ENCODE data around the gene PTPRA.
A peak's percentile ranks its signal among the peaks of the same experiment; 100 is the strongest.
"Not testable (repeated sequence)": the region's sequence is repeated elsewhere in the genome, so short reads cannot be mapped to it uniquely, and the experiment has no call there.

PTPRA gene, protein sequence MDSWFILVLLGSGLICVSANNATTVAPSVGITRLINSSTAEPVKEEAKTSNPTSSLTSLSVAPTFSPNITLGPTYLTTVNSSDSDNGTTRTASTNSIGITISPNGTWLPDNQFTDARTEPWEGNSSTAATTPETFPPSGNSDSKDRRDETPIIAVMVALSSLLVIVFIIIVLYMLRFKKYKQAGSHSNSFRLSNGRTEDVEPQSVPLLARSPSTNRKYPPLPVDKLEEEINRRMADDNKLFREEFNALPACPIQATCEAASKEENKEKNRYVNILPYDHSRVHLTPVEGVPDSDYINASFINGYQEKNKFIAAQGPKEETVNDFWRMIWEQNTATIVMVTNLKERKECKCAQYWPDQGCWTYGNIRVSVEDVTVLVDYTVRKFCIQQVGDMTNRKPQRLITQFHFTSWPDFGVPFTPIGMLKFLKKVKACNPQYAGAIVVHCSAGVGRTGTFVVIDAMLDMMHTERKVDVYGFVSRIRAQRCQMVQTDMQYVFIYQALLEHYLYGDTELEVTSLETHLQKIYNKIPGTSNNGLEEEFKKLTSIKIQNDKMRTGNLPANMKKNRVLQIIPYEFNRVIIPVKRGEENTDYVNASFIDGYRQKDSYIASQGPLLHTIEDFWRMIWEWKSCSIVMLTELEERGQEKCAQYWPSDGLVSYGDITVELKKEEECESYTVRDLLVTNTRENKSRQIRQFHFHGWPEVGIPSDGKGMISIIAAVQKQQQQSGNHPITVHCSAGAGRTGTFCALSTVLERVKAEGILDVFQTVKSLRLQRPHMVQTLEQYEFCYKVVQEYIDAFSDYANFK

GRCh38 chr20:2873010-2873746 is at the start of gene PTPRA:
TSS of gene PTPRA (plus strand) at chr20:2873481. CDS start at chr20:2964278, 90,797 bp downstream.
- peak; percentile 91 for DNase-seq

DNA sequence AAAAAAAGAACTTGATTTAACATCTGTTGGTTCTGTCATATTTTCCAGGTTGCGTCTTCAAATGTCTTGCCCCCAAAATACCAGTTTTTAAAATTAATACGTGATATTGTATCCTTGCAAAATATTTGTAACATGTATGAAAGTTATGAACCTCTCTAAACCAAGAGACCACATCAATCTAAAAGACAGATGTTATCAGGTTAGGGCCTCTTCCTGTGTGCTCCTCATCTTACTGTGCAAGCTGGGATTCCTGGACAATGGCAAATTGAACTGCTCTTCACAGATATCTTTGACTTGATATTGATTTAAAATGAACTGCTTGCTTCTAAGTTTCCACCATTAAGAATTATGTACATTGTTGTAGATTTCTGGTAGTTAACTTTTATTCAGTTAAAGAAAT is 47.5 kb upstream of the PTPRA start:
- no peak for DNase-seq

DNA sequence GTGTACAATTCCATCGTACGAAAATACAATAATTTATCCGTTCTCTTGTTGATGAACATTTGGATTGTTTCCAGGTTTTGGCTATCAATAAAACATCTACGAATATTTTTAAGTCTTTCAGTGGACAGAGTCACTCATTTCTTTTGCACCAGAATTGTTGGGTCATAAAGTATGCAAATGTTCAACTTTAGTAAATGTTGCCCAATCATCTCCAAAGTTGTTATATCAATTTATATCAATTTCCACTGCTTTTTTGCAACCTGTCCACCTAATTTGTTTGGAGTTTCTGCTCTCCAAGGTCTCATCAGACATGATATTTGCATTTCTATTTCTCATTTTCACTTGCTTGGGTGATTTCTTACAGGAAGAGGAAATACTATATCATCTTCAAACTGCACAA is 46.6 kb upstream of the PTPRA start:
- no peak for DNase-seq

- no peak for DNase-seq
Observed at GRCh38 chr20:2829376-2829775, 43.9 kb upstream of the PTPRA start.

GRCh38 chr20:2831206-2831605 is 42.1 kb upstream of the PTPRA start:
- DNase-seq: not testable (repeated sequence)

- no peak for DNase-seq
Observed at GRCh38 chr20:2833761-2834160, 39.5 kb upstream of the PTPRA start.

GRCh38 chr20:2834401-2835110 is 38.7 kb upstream of the PTPRA start:
- DNase-seq: no peak

- no peak for DNase-seq
Observed at GRCh38 chr20:2835331-2835796, 37.9 kb upstream of the PTPRA start.

- no peak for DNase-seq
Observed at GRCh38 chr20:2836035-2836434, 37.2 kb upstream of the PTPRA start.

- DNase-seq: no peak
Observed at GRCh38 chr20:2837221-2837960, 35.9 kb upstream of the PTPRA start.

- no peak for DNase-seq
Observed at GRCh38 chr20:2838170-2838797, 35.0 kb upstream of the PTPRA start.

DNA sequence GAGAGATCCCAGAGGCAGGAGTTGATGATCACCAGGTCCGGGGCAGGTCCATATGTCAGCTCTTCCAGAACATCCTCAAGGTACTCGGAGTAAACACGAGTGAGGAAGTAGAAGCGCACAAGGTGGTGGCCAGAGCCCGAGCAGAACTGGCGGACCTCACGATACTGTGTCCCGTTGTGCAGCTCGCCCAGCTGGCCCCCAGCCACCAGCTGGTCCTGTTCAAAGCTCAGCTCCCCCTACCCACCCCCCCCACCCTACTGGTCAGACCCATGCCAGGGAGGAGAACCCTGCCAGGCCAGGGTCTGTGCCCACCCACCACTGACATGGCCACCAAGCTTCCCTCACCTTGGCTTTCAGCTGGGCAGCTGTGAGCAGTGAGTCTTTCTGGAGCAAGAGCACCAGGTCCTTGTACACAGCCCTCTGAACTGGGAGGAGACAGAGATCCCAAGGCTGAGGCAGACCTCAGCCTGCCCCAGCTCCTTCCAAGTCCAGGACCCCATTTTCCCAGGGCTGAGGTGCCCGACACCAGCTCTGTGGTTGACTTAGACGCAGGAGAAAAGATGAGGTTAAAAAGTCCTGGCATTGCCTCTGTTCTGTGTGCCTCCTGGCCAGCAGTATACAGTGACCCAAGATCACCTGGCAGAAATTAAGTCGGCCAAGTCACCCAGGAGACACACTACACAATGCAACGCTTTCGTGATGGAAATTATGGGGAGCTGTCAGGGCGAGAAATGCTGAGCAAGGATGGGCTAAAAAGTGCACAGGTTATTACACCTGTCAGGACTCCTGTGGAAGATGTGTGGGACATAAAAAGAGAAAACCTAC is 34.2 kb upstream of the PTPRA start:
- no peak for DNase-seq

DNA sequence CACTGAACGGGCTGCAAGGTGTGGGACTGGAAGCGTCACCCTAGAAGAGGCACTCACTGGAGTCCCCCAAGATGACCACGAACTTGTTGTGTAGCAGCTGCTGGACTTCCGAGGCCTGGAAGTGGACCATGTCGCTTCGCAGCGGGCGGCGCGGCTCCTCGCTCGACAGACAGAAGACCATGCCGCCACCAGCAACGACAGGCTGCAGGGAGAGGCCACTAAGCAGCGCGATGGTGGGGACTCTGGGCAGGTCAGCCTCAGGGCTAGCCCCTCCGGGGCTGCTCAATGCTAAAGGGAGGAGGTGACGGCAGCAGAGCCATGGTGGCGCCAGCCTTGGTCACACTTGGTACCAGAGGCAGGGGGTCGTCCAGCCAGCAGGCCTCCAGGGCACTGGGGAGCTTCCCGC is 33.5 kb upstream of the PTPRA start:
- DNase-seq: no peak

DNA sequence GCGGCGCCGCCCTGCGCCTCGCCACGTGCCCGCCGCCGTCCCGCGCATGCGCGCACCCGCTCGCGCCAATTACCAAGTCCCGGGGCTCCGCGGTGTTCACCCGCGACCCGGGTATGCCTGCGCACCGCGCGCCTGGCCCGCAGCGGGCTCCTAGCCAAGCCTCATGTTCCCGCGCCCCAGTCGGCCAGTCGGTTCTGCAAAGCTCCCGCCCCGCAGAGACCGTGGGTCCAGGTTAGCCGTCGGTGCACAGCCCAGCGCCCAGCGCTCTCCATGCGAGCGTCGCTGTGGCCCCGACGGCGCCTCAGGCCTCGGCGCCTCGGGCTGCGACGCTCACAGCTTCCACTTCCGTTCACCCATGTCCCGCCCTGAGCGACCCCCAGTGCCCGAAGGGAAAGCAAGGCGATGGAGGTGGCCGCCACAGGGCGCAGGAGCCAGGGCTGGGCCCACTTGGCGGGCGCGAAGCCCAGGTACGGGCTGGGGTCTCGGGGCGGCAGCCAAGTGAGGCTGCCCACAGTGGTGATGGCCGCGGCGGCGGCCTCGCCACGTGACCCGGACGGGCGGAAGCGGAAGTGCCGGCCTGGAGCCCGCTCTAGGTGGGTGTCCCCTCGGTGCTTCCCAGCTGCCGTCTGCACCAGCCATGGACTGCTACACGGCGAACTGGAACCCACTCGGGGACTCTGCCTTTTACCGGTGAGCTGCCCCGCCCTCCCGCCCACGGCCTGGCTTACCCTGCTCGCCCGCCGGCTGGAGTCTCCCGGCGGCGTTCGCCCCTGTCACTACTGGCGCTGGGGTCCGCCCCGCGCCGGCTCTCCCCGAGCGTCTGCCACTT is 32.9 kb upstream of the PTPRA start, which contains the start of the genes PCED1A and VPS16:
TSS of gene PCED1A (minus strand) at position 518 of the 829 bp plus-strand sequence. CDS start 743 bp downstream, outside the sequence.
TSS of gene VPS16 (plus strand) at position 608 of the 829 bp plus-strand sequence. CDS start at position 638, 30 bp downstream.
- peak; percentile 88 for DNase-seq

DNA sequence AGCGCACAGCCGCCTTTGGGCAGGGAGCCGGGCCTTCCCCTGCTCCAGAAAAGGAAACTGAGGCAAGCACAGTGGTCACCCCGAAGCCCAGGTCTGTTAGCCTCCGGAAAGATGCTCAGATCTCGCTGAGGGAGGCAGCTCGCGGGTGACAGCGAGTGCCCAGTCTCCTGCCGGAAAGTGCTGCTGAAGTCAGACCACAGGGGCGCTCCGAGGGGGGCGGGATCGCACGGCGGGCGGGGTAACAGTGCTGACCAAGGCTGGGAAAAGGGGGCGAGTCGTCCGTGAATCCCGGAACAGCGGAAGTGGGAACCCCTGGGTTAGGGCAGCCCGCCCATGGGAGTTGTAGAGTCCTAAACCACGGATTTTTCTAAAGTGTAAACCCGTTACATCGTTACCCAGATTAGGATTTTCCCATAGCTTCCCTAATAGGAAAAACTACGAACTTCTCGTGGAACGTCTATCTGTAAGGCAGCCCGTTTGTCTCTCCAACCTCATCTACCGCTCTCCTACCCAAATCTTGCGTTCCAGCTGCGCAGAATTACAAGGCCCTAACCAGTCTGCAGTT is 32.2 kb upstream of the PTPRA start:
- peak; percentile 43 for DNase-seq

- DNase-seq: no peak
Observed at GRCh38 chr20:2845607-2846006, 27.7 kb upstream of the PTPRA start.

- no peak for DNase-seq
Observed at GRCh38 chr20:2846698-2847097, 26.6 kb upstream of the PTPRA start.

DNA sequence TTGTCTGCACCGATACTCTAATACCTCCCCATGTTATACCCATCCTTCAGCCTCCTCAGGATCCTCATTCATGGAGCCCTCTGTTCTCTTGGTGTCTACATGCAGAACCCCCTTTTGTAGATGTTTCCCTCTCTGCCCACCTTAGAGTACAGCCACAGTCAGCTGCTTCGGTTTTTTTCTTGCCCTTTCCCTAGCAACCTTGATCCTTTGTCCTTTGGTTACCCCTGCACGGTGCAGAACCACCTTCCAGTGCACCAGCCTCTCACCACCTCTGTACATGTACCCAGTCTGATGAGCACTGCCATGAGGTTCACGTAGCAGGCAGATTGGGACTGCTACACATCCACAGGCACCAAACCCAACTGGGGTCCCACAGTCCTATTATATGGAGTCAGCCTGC is 25.5 kb upstream of the PTPRA start:
- no peak for DNase-seq

GRCh38 chr20:2849529-2849928 is 23.8 kb upstream of the PTPRA start:
- DNase-seq: no peak

Data from CD4-positive, alpha-beta T cell treated with Interleukin-17A for 4 hours (primary cell).